GM21717 (cell line): ENCODE data around the gene NXPE4.
"Not testable (repeated sequence)": the region's sequence is repeated elsewhere in the genome, so short reads cannot be mapped to it uniquely, and the experiment has no call there.

Source experiments
- ATAC-seq: cut with Tn5 transposase; IDR thresholded peaks from one replicate; pipeline ENCODE4 v1.9.1; 2021; ENCODE audit warnings: mild to moderate bottlenecking, moderate library complexity; ENCODE audit not compliant: unreplicated experiment

The NXPE4 gene

GRCh38 chr11:114610984-114611944, 15.7 kb upstream of the NXPE4 start:
- no peak for ATAC-seq

- no peak for ATAC-seq
Observed at GRCh38 chr11:114610550-114610949, 15.0 kb upstream of the NXPE4 start.

DNA sequence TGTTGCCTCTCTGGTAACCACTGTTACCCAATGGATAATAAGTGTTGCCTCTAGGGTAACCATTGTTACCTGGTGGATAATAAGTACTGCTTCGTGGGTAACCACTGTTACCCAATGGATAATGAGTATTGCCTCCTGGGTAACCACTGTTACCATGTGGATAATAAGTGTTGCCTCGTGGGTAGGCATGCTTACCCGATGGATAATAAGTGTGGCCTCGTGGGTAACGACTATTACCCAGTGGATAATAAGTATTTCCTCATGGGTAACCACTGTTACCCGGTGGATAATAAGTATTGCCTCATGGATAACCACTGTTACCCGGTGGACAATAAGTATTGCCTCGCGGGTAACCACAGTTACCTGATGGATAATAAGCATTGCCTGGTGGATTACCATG, 13.8 kb upstream of the NXPE4 start:
- ATAC-seq, result no peak

GRCh38 chr11:114608605-114609004, 13.0 kb upstream of the NXPE4 start:
- not testable (repeated sequence) for ATAC-seq

DNA sequence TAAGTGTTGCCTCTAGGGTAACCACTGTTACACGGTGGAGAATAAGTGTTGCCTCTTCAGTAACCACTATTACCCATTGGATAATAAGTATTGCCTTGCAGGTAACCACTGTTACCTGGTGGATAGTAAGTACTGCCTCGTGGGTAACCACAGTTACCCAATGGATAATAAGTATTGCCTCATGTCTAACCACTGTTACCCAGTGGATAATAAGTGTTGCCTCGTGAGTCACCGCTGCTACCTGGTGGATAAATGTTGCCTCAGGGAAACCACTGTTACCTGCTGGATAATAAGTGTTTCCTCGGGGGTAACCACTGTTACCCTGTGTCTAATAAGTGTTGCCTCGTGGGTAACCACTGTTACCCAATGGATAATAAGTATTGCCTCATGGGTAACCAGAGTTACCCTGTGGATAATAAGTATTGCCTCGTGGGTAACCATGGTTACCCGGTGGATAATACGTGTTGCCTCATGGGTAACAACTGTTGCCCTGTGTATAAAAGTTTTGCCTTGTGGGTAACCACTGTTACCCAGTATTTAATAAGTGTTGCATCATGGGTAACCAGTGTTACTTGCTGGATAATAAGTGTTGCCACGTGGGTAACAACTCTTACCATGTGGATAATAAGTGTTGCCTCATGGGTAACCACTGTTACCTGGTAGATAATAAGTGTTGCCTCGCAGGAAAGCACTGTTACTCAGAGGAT, 12.3 kb upstream of the NXPE4 start:
- no peak for ATAC-seq

GRCh38 chr11:114606802-114607075, 11.2 kb upstream of the NXPE4 start:
- ATAC-seq, result not testable (repeated sequence)

DNA sequence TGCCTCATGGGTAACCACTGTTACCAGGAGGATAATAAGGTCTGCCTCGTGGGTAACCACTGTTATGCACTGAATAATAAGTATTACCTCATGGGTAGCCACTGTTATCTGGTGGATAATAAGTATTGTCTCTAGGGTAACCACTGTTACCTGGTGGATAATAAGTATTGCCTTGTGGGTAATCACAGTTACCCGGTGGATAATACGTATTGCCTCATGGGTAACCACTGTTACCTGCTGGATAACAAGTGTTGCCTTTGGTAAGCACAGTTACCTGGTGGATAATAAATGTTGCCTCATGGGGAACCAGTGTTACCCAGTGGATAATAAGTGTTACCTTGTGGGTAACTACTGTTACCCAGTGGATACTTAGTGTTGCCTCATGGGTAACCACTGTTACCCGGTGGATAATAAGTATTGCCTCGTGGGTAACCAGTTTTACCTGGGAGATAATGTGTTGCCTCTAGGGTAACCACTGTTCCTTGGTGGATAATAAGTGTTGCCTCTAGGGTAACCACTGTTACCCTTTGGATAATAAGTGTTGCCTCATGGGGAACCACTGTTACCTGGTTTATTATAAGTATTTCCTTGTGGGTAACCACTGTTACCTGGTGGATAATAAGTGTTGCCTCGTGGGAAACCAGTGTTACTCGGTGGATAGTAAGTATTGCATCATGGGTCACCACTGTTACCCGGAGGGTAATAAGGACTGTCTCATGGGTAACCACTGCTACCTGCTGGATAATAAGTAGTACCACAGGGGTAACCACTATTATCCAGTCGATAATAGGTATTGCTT, 10.6 kb upstream of the NXPE4 start:
- no peak for ATAC-seq

DNA sequence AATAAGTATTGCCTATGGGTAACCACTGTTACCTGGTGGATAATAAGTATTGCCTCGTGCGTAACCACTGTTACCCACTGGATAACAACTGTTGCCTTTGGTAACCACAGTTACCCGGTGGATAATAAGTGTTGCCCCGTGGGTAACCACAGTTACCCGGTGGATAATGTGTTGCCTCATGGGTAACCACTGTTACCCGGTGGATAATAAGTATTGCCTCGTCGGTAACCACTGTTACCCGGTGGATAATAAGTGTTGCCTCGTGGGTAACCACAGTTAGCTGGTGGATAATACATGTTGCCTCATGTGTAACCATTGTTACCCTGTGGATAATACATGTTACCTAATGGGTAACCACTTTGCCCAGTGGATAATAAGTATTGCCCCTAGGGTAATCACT, 9.8 kb upstream of the NXPE4 start:
- ATAC-seq, result no peak

GRCh38 chr11:114604886-114605285, 9.3 kb upstream of the NXPE4 start:
- no peak for ATAC-seq

DNA sequence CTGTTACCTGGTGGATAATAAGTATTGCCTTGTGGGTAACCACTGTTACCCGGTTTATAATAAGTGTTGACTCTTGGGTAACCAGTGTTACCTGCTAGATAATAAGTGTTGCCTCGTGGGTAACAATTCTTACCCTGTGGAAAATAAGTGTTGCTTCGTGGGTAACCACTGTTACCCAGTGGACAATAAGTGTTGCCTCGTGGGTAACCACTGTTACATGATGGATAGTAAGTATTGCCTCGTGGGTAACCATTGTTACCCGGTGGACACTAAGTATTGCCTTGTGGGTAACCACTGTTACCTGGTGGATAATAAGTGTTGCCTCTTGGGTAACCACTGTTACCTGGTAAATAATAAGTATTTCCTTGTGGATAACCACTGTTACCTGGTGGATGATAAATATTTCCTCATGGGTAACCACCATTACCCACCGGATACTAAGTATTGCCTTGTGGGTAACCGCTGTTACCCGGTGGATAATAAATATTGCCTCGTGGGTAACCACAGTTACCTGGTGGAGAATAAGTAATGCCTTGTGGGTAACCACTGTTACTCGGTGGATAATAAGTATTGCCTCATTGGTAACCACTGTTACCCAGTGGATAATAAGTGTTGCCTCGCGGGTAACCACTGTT, 8.7 kb upstream of the NXPE4 start:
- ATAC-seq, result no peak

GRCh38 chr11:114603151-114603550, 7.6 kb upstream of the NXPE4 start:
- ATAC-seq, result not testable (repeated sequence)

- no peak for ATAC-seq
Observed at GRCh38 chr11:114598461-114598860, 2.9 kb upstream of the NXPE4 start.

- no peak for ATAC-seq
Observed at GRCh38 chr11:114596175-114596919, 761 bp upstream of the NXPE4 start.

- no peak for ATAC-seq
Observed at GRCh38 chr11:114594703-114595102, 883 bp downstream of the NXPE4 start.

GRCh38 chr11:114587398-114587953, 8.1 kb downstream of the NXPE4 start:
- no peak for ATAC-seq

GRCh38 chr11:114586797-114587196, 8.8 kb downstream of the NXPE4 start:
- ATAC-seq, result no peak

- ATAC-seq, result no peak
Observed at GRCh38 chr11:114571712-114572111, 23.9 kb downstream of the NXPE4 start.

- ATAC-seq, result no peak
Observed at GRCh38 chr11:114569801-114570200, 25.8 kb downstream of the NXPE4 start.

GRCh38 chr11:114566276-114566675, 29.3 kb downstream of the NXPE4 start:
- no peak for ATAC-seq

- ATAC-seq, result no peak
Observed at GRCh38 chr11:114564831-114565230, 30.8 kb downstream of the NXPE4 start.
